Measurements from ENCODE around the gene LDLRAP1. TPM values are rescaled to one million over a fixed set of nuclear protein-coding genes. Genes with fewer than 3 reads are reported as not detected.

The LDLRAP1 gene
- total and polyA plus RNA-seq, 4 donors = 17.5 to 34.7 (median 29.8) TPM

DNA sequence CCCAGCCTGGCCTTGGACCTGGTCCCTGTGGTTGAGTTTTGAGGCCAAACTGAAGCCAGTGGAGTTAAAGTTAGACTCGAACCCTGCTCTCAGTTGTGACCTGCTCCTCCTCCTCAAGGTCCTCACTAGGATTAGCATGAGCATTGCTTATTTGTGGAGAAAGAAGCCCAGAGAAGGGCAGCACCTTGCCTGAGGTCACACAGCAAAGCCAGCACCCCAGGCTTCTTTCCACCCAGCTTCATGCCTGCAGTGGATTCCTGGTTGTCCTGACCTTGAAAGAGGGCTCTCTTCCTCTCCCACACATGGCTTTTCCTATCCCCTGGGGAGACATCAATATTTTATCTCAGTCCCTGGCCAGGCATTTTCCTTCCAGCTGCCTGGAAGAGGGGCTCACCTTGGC, 2.8 kb downstream of the LDLRAP1 start:
- intact Hi-C loops (cut with DNase I) = loop anchor here (5.0 to 10.0 kb wide), 2 partner anchors 61 to 251 kb away; no protein-coding TSS in a partner anchor
- Histone ChIP-seq H3K27me3 (ENCODE audit: control insufficient read depth in 1 of 2, insufficient read depth in 2 of 2, low read length in 1 of 2) (no peaks in the 10 kb centered on the region), H3K36me3 (ENCODE audit: control insufficient read depth in 1 of 2, insufficient read depth in 2 of 2, low read length in 1 of 2) (no peaks in the 10 kb centered on the region), H3K4me3 (ENCODE audit: low read length in 2 of 2) (no peak overlapping the region), H3K27ac (ENCODE audit: low read depth in 1 of 2, low read length in 2 of 2) (no peak overlapping the region), H3K4me1 (ENCODE audit: control insufficient read depth in 1 of 2, insufficient read depth in 2 of 2, low read length in 2 of 2) (peaks cover 3% of the 10 kb centered on the region in 2 donors), H3K9me3 (ENCODE audit: control insufficient read depth, low read length) (no peaks in the 10 kb centered on the region)
- 65 to 69% methylated on average over 1 of the region's 1 CpG for WGBS, 2 donors
- ATAC-seq (ENCODE audit: low FRiP score) = no peak
- no peak for DNase-seq

DNA sequence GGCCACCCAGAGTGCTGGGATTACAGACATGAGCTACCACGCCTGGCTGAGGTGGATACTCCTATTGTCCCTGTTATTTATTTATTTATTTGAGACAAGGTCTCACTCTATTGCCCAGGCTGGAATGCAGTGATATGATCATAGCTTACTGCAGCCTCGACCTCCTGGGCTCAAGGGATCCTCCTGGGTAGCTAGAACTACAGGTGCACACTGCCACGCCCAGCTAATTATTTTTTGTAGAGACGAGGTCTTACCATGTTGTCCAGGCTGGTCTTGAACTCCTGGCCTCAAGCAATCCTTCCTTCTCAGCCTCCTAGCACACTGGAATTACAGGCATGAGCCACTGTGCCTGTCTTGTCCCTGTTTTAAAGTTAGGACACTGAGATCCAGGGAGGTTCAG, 5.2 kb downstream of the LDLRAP1 start:
- ATAC-seq (ENCODE audit: low FRiP score) (no peak), DNase-seq (no peak)
- H3K9me3 ChIP-seq (ENCODE audit: control insufficient read depth, low read length) = no peaks in the 10 kb centered on the region
- H3K4me1 ChIP-seq (ENCODE audit: control insufficient read depth in 1 of 2, insufficient read depth in 2 of 2, low read length in 2 of 2) = peaks cover 3% of the 10 kb centered on the region in 2 donors
- intact Hi-C loops (cut with DNase I) = loop anchor here (5.0 to 10.0 kb wide), 2 partner anchors 64 to 249 kb away; no protein-coding TSS in a partner anchor
- peak overlapping the region; percentile 4 to 54 for H3K27ac ChIP-seq (ENCODE audit: low read depth in 1 of 2, low read length in 2 of 2)
- no peak overlapping the region for H3K4me3 ChIP-seq (ENCODE audit: low read length in 2 of 2)
- no peaks in the 10 kb centered on the region for H3K36me3 ChIP-seq (ENCODE audit: control insufficient read depth in 1 of 2, insufficient read depth in 2 of 2, low read length in 1 of 2)
- 78 to 81% methylated on average over 4 of the region's 4 CpGs for WGBS, 2 donors
- no peaks in the 10 kb centered on the region for H3K27me3 ChIP-seq (ENCODE audit: control insufficient read depth in 1 of 2, insufficient read depth in 2 of 2, low read length in 1 of 2)

DNA sequence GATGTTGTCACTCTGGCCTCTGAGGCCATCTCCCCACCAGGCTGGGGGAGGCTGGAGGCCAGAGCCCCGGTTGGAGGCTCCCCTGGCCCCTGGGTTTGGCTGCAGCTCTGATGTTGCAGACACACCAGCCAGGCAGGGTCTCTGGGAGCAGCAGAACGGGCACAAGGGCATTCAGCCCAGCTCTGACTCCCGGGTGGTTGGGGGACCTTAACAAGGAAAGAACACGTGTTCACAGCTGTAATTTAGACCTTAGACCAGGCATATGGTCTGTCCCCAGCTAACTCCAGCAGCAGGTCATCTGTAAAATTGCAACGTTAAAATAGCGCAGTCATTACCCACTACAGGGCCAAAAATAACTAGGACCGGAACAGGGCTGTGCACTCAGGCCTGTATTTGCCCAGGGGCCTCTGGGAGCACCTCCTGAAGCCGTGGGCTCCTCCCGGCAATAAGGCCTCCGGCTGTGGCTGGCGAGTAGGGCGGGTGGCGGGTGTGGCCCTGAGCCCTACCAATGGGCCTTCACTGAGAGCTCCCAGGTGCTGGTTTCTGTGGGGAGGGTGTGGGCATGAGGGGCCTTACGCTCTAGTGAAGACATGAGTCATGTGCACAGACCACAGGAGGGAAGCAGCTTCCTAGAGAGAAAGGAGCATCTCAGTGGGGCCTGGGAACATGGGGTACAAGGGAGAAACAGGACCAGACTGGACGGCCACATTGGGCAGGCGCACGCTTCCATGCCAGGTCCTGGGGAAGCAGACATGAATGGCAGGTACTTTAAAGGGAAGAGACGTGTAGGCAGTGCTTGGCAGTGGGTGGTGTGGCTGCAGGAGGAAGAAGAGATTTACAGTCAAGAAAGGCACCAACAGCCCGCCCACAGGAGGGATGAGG, 6.1 kb downstream of the LDLRAP1 start:
- DNase-seq (peak in 1 of 2 donors; percentile 77), ATAC-seq (ENCODE audit: low FRiP score) (peak; percentile 39)
- Histone ChIP-seq H3K4me1 (ENCODE audit: control insufficient read depth in 1 of 2, insufficient read depth in 2 of 2, low read length in 2 of 2) (peaks cover 3% of the 10 kb centered on the region in 2 donors), H3K36me3 (ENCODE audit: control insufficient read depth in 1 of 2, insufficient read depth in 2 of 2, low read length in 1 of 2) (no peaks in the 10 kb centered on the region), H3K4me3 (ENCODE audit: low read length in 2 of 2) (no peak overlapping the region), H3K27ac (ENCODE audit: low read depth in 1 of 2, low read length in 2 of 2) (peak overlapping the region; percentile 54 to 74), H3K27me3 (ENCODE audit: control insufficient read depth in 1 of 2, insufficient read depth in 2 of 2, low read length in 1 of 2) (no peaks in the 10 kb centered on the region), H3K9me3 (ENCODE audit: control insufficient read depth, low read length) (no peaks in the 10 kb centered on the region)
- 19 to 20% methylated on average over 19 of the region's 19 CpGs for WGBS, 2 donors
- intact Hi-C loops (cut with DNase I) = loop anchor here (5.0 to 10.0 kb wide), 2 partner anchors 65 to 248 kb away; no protein-coding TSS in a partner anchor

DNA sequence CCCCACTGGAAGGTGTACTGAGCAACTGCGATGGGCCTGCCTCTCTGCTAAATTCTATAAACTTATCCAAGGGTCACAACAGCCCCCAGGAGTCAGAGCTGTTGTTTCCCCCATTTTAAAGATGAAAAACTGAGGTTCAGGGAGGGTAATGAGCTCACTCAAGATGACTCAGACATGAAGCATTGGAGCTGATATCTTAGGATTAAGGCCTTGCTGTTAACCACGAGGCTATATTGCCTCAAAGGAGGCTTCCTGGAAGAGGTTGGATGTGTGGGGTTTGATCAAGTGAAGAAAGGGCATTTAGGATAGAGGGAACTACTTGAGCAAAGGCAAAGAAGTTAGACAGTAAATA, 6.7 kb downstream of the LDLRAP1 start:
- H3K36me3 ChIP-seq (ENCODE audit: control insufficient read depth in 1 of 2, insufficient read depth in 2 of 2, low read length in 1 of 2) = no peaks in the 10 kb centered on the region
- H3K4me3 ChIP-seq (ENCODE audit: low read length in 2 of 2) = no peak overlapping the region
- ATAC-seq (ENCODE audit: low FRiP score) (no peak), DNase-seq (no peak)
- peaks cover 3% of the 10 kb centered on the region in 2 donors for H3K4me1 ChIP-seq (ENCODE audit: control insufficient read depth in 1 of 2, insufficient read depth in 2 of 2, low read length in 2 of 2)
- peak overlapping the region in 1 of 2 donors; percentile 74 for H3K27ac ChIP-seq (ENCODE audit: low read depth in 1 of 2, low read length in 2 of 2)
- no peaks in the 10 kb centered on the region for H3K27me3 ChIP-seq (ENCODE audit: control insufficient read depth in 1 of 2, insufficient read depth in 2 of 2, low read length in 1 of 2)
- 47 to 54% methylated on average over 2 of the region's 2 CpGs for WGBS, 2 donors
- no peaks in the 10 kb centered on the region for H3K9me3 ChIP-seq (ENCODE audit: control insufficient read depth, low read length)
- intact Hi-C loops (cut with DNase I) = no loop called here

DNA sequence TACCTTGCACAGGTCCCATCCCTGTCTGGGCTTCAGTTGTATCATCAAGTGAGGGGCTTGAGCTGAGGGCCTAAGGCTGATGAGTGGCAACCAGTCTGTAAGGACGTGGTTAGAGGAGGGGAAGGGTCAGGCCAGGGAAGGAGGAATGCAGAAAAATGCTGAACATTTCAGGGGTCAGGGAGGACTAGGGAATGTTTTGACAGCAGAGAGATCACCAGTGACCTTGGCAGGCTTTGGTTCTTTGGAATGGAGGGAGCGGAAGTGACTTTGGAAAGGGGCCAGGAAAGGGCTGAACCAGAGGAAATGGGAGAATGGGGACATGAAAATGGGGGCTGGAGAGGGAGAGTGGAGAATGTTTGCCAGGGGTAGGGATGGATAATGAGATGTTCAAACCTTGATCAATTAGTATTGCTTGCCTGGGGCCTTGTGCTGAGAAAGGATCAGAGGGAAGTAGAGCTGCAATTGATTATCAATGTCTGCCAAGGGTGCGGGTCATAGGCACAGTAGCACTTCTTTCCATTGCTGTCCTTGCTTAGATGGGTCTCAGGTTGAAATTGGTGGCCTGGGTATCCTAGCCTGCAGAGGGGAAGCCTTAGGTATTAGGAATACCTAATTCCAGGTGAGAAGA, 7.4 kb downstream of the LDLRAP1 start:
- H3K27ac ChIP-seq (ENCODE audit: low read depth in 1 of 2, low read length in 2 of 2) = peak overlapping the region in 1 of 2 donors; percentile 62
- no peak for ATAC-seq (ENCODE audit: low FRiP score)
- intact Hi-C loops (cut with DNase I) = no loop called here
- 36 to 37% methylated on average over 3 of the region's 3 CpGs for WGBS, 2 donors
- H3K27me3 ChIP-seq (ENCODE audit: control insufficient read depth in 1 of 2, insufficient read depth in 2 of 2, low read length in 1 of 2) = no peaks in the 10 kb centered on the region
- no peaks in the 10 kb centered on the region for H3K36me3 ChIP-seq (ENCODE audit: control insufficient read depth in 1 of 2, insufficient read depth in 2 of 2, low read length in 1 of 2)
- no peak for DNase-seq
- H3K4me3 ChIP-seq (ENCODE audit: low read length in 2 of 2) = no peak overlapping the region
- peaks cover 3% of the 10 kb centered on the region in 2 donors for H3K4me1 ChIP-seq (ENCODE audit: control insufficient read depth in 1 of 2, insufficient read depth in 2 of 2, low read length in 2 of 2)
- no peaks in the 10 kb centered on the region for H3K9me3 ChIP-seq (ENCODE audit: control insufficient read depth, low read length)

DNA sequence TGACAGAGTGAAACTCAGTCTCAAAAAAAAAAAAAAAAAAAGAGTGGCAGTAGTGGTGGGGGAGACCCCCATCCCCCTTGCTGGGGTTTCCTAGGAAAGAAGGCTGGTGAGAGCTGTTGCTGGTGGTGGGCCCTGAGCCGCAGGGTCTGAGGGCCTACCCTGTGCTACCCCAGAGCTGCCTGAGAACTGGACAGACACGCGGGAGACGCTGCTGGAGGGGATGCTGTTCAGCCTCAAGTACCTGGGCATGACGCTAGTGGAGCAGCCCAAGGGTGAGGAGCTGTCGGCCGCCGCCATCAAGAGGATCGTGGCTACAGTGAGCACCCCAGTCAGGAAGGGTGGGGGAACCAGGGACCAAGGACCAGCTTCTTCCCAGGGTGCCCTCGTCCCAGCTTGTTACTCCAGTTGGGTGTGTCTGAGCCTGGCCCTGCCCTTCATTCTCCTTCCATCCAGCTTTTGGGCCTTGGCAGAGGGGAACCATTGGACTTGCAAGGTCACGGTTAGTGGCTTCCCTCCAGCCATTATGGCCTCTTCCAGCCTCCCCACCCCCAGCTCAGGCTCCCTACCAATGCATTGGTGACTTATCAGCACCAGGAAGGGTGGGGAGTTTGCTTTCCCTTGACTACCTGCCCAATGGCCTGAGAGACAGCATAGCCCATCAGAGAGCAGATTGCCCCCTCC, 10.5 kb downstream of the LDLRAP1 start:
- intact Hi-C loops (cut with DNase I) = no loop called here
- 82% methylated on average over 11 of the region's 11 CpGs for WGBS, 2 donors
- Histone ChIP-seq H3K27ac (ENCODE audit: low read depth in 1 of 2, low read length in 2 of 2) (peak overlapping the region in 1 of 2 donors; percentile 16), H3K4me3 (ENCODE audit: low read length in 2 of 2) (no peak overlapping the region), H3K36me3 (ENCODE audit: control insufficient read depth in 1 of 2, insufficient read depth in 2 of 2, low read length in 1 of 2) (no peaks in the 10 kb centered on the region), H3K4me1 (ENCODE audit: control insufficient read depth in 1 of 2, insufficient read depth in 2 of 2, low read length in 2 of 2) (peaks cover 3% of the 10 kb centered on the region in 2 donors), H3K27me3 (ENCODE audit: control insufficient read depth in 1 of 2, insufficient read depth in 2 of 2, low read length in 1 of 2) (no peaks in the 10 kb centered on the region), H3K9me3 (ENCODE audit: control insufficient read depth, low read length) (no peaks in the 10 kb centered on the region)
- no peak for ATAC-seq (ENCODE audit: low FRiP score)
- peak in 1 of 2 donors; percentile 74 for DNase-seq

DNA sequence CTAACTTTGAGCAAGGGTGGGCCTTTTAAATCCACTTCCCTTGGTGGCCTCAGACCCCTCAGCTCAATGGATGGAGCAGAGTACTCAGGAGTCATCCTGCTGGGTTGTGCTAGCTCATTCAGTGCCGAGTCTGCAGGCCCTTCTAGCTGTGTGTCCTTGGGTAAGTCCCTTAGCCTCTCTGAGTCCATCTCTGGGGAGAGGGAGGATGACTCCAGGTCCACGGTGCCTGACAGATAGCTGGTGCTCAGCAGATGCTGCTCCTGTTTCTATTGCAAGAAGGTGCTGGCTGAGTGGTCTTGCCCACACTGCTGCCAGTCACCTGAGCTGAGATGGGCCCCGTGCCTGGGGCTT, 11.0 kb downstream of the LDLRAP1 start:
- Histone ChIP-seq H3K36me3 (ENCODE audit: control insufficient read depth in 1 of 2, insufficient read depth in 2 of 2, low read length in 1 of 2) (no peaks in the 10 kb centered on the region), H3K27ac (ENCODE audit: low read depth in 1 of 2, low read length in 2 of 2) (no peak overlapping the region), H3K9me3 (ENCODE audit: control insufficient read depth, low read length) (no peaks in the 10 kb centered on the region), H3K27me3 (ENCODE audit: control insufficient read depth in 1 of 2, insufficient read depth in 2 of 2, low read length in 1 of 2) (no peaks in the 10 kb centered on the region), H3K4me3 (ENCODE audit: low read length in 2 of 2) (no peak overlapping the region), H3K4me1 (ENCODE audit: control insufficient read depth in 1 of 2, insufficient read depth in 2 of 2, low read length in 2 of 2) (peaks cover 0 to 3% of the 10 kb centered on the region in 2 donors)
- intact Hi-C loops (cut with DNase I) = no loop called here
- ATAC-seq (ENCODE audit: low FRiP score) (no peak), DNase-seq (no peak)
- 82 to 88% methylated on average over 3 of the region's 3 CpGs for WGBS, 2 donors

DNA sequence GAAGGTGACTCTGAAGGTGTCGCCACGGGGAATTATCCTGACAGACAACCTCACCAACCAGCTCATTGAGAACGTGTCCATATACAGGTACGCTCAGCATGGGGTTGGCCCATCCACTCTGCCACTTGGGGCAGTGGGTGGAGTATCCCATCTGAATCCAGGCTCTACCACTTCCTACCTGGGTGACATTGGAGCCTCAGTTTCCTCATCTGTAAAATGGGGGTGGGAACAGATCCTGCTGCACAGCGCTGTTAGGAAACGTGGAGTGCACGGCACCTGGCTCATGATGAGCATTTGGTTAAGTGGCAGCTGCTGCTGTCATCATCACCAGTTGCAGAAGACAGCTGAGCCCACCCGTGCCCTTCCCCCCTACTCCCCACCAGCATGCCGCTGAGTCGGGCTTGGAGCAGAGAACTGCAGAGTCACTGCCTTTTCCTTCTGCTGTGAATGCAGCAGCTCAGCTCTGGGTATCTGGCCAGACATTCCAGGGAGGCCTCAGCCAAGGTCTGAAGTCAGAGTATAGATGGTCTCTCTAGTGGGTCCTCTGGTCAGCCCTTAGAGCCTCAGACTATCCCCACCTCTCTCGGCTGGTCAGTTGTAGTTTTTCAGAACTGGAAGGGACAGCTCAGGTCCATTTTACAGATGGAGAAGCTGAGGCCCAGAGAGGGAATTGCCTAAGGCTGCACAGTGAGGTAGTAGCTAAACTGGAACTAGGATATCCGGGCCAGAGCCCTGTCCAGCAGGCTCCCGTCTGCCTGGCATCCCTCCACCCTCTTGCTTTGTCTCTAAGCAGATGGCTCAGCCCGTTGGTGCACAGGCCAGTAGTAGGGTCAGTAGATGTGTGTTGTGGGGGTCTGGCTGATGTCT, 11.7 kb downstream of the LDLRAP1 start:
- Histone ChIP-seq H3K4me3 (ENCODE audit: low read length in 2 of 2) (no peak overlapping the region), H3K27ac (ENCODE audit: low read depth in 1 of 2, low read length in 2 of 2) (peak overlapping the region in 1 of 2 donors; percentile 29), H3K4me1 (ENCODE audit: control insufficient read depth in 1 of 2, insufficient read depth in 2 of 2, low read length in 2 of 2) (no peaks in the 10 kb centered on the region), H3K9me3 (ENCODE audit: control insufficient read depth, low read length) (no peaks in the 10 kb centered on the region), H3K27me3 (ENCODE audit: control insufficient read depth in 1 of 2, insufficient read depth in 2 of 2, low read length in 1 of 2) (no peaks in the 10 kb centered on the region), H3K36me3 (ENCODE audit: control insufficient read depth in 1 of 2, insufficient read depth in 2 of 2, low read length in 1 of 2) (no peaks in the 10 kb centered on the region)
- no peak for ATAC-seq (ENCODE audit: low FRiP score)
- no peak for DNase-seq
- intact Hi-C loops (cut with DNase I) = no loop called here
- 71 to 74% methylated on average over 14 of the region's 14 CpGs for WGBS, 2 donors

All from aorta (tissue), 5 donors.